Stimulated activated CD4-positive, alpha-beta T cell treated with anti-CD3 and anti-CD28 coated beads, TNF-alpha, amount 100 ng/mL, for 24 hours (primary cell): Measurements from ENCODE around the gene GVQW3.

ENCODE experiments used
- DNase-seq, 3 experiments: peaks; one replicate each; pipeline ENCODE4 v3.0.0-alpha.2; 2020; ENCODE audit warnings: low read depth in 3 of 3

GVQW3 gene

DNA sequence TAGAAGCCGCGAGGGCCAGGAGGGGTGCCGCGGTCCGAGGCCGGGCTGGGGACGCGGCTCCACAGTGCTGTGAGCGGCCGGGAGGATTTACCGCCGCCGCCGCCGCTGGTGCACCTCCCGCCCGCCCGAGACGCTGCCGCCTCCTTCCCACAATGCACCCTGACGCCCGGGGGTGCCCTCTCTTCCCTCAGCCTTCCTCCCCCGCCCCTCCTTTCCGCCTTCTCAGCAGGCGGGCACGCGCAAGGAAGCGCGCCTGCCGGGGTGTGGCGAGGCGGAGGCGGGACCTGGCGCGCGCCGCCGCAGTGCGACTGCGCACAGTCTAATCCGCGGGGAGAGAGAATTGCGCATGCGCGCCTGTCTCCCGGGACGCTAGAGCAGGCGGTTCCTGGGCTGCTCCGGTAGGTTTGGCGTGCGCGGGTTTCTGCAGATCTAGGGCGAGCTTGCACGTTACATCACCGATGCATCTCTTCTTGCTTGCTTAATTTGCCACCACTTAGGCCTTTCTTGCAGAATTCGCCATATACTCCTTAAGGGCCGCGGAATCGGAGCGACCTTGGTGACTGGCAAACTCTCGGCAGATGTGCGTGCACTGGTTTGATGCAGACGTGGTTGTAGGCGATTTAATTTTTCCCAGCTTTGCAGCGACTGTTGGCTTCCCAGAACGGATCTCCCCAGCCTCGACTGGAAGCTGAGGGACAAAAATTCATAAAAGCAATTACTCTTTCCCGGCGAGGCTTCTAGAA is at the start of gene GVQW3, which contains the start of gene THAP12:
Gene GVQW3, plus strand, starts transcription at position 347 of the 743 bp plus-strand sequence. CDS start 506 bp downstream, outside the sequence.
Gene THAP12, minus strand, starts transcription at position 156 of the 743 bp plus-strand sequence. CDS start 296 bp downstream, outside the sequence.
- peak; percentile 93 to 96 (median 94) for DNase-seq

DNA sequence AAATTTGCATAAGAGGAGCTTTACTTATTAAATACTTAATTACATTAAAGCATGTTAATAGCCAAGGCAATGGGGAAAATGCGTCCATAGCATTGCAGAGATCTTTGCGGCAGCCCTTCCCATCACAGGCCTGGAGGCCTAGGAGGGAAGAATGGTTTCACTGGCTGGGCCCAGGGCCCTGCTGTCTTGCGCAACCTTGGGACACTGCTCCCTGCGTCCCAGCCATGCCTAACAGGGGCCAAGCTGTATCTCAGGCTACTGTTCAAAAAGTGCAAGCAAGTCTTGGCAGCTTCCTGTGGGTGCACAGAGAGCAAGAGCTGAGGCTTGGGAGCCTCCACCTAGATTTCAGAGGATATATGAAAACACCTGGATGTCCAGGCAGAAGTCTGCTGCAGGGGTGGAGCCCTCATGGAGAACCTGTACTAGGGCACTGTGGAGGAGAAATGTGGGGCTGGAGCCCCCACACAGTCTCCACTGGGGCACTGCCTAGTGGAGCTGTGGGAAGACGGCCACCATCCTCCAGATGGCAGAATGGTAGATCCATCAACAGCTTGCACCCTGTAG is 46.2 kb upstream of the GVQW3 start:
- DNase-seq = no peak

DNA sequence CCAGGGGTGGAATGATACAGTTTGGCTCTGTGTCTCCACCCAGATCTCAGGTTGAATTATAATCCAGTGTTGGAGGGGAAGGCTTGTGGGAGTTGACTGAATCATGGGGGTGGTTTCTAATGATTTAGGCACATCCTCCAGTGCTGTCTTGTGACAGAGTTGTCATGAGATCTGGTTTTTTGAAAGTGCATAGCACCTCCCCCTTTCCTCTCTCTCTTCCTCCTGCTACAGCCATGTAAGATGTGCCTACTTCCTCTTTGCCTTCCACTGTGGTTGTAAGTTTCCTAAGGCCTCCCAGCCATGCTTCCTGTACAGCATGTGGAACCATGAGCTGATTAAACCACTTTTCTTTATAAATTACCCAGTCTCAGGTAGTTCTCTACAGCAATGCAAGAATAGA is 45.3 kb upstream of the GVQW3 start:
- no peak for DNase-seq

DNA sequence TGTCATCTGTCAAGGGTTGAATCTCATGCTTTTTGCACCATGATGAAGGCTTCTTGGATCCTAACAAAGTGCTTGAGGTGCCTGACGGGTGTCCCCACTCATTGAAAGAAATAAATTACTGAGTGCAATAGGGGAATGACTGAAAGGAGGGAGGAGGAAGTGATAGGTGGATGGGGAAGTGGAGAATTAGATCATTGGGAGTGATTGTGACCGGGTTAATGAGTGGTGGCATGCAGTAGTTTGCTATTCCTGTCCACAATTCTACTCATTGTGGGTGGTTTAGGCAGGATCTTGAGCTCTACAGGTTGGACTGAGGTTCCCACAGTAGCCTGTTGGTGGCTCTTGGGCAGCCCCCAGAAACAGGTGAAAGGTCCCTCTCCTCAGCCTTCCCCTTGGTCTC is 44.5 kb upstream of the GVQW3 start:
- DNase-seq = no peak

DNA sequence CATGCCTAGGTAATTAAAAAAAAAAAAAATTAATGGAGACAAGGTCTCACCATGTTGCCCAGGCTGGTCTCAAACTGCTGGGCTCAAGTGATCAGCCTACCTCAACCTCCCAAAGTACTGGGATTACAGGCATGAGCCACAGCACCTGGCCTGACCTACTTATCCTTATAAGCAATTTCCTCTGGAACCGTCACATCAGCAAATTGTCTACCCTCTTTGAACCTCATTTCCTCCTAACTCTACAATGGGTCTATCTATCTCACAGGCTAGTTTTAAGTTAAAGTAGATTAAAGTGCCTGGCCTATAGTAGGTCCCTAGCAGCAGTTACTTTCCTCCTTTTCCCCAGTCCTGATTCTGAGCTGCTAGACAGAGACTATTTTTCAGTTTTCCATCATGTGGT is 43.7 kb upstream of the GVQW3 start:
- no peak for DNase-seq

DNA sequence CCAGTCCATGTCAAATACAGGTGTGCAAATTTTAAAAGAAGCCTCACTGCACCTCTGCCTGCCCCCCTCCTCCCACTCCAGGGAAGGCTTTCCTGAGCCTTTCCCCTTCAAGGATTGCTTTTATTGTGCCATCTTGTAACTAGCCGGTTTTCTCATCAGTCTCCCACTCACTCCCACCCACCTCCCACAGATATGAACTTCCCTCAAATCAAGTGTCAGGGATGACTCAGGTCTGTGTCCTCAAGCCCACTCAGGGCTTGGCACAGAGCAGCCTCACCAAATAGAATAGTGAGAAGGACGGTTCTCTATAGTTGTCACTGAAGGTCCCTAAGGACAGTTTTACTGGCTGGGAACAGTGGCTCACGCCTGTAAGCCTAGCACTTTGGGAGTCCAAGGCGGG is 43.2 kb upstream of the GVQW3 start:
- DNase-seq = no peak

DNA sequence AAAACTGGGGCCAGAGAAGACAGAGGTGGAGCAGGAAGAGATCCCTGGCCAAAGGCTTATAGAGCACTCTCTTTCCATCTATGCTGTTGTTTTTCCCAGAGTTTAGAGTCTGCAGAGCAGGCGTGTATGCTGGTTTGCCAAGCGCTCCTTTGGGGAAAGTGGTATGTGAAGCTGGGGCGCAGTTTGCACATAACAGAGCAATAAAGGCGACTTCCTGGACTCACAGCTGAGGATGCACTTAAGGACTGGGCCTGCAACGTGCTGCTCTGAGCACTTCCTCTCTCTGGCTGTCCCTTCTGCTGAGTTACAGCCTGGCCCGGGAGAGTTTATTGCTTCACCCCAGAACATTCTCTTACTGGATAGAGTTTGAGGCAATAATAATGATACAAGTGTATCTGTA is 41.9 kb upstream of the GVQW3 start:
- DNase-seq = no peak

DNA sequence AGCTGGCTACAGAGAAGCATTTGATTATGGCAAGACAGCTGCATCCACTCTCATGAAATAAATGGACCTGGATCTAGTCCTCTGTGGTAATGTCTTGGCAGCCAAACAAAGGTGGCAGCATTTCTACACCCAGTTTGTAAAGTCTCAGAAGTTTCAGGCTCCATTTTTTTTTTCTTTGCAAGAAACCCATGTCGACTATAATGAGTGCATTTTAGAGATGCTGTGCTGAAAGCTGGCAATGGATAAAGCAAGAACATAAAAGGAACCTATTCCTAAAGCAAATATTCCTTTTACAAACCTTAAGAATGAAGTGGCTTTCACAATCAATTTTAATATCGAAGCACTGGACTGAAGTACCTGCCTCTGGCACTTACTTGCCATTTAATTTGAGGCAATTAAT is 33.7 kb upstream of the GVQW3 start:
- no peak for DNase-seq

DNA sequence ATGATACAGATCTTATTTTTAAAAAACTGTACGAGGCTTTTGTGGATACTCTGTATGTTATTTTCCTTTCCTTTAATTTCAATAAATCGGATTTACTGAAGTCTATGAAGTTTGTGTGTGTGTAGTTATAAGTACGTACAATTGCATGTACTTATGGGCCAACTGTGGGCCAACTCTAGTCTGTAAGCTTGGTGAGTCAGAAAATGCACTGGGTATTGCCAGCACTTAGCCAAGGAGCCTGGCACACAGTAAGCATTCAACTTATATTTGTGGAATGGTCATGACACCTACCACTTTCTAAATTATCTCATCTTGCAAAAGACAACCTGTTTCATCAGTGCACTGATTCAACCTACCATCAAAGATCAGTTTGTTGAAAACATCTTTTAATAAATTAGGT is 32.8 kb upstream of the GVQW3 start:
- DNase-seq = no peak

DNA sequence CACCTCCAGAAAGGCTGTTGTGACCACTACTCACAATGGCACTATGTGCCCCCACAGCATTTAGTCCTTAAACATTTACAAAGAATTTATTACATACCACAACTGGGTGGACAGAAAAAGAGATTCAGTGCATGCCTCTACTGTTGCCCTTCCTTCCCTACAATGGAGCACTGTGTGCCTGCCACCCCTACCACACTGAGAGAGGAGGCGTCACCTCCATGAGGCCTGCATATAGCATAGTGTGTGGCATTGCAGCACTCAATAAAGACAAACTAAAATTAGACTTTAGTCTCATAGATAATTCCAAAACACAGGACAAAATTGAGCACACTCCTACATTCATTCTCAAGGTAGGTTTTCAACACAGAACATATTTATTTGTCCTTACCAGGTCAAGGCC is 26.0 kb upstream of the GVQW3 start:
- no peak for DNase-seq

DNA sequence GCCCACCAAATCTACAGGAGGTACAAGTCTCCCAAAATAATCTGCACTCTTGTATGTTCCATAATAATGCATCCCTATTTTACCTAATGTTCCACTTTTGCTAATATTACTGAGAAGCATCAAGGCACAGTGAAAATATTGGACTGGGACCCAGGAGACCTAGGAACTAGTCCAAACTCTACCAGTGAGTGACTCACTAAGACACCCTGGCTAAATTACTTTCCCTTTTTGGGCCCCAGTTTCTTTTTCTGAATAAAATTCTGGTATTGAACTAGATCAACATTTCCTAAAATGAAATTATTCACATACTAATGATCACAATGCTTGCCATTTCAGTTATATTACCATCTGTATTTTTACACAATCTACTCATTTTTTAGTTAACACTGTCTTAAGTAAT is 19.7 kb upstream of the GVQW3 start:
- no peak for DNase-seq

DNA sequence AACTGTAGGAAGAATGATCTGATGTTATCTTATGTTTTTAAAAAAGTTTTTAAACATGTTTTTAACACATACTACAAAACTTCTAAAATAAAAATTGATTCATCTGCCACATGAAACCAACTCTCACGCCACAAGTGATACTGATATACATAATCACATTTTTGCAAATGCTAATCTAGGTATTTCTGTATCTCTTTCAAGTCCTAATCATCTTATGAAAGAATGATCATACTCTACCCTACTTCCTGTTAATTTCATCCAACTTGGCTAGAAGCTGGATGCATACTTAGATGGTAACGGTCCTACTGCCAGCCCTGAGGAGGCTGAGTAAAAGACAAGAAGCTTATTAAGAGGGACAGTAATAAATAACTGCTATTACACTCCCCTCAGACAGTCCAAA is 19.3 kb upstream of the GVQW3 start:
- DNase-seq = no peak

DNA sequence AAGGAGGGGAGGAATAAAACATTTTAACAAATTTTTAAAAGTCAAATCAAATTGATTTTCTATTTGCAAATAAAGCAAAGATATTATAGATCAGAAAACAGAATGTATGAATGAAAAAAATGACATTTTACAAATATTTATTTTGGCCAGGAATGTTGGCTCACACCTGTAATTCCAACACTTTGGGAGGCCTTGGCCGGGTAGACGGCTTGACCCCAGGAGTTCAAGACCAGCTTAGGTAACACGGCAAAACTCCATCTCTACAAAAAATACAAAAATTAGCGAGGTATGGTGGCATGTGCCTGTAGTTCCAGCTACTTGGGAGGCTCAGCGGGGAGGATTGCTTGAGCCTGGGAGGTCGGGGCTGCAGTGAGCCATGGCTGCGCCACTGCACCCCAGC is 18.4 kb upstream of the GVQW3 start:
- DNase-seq = no peak

DNA sequence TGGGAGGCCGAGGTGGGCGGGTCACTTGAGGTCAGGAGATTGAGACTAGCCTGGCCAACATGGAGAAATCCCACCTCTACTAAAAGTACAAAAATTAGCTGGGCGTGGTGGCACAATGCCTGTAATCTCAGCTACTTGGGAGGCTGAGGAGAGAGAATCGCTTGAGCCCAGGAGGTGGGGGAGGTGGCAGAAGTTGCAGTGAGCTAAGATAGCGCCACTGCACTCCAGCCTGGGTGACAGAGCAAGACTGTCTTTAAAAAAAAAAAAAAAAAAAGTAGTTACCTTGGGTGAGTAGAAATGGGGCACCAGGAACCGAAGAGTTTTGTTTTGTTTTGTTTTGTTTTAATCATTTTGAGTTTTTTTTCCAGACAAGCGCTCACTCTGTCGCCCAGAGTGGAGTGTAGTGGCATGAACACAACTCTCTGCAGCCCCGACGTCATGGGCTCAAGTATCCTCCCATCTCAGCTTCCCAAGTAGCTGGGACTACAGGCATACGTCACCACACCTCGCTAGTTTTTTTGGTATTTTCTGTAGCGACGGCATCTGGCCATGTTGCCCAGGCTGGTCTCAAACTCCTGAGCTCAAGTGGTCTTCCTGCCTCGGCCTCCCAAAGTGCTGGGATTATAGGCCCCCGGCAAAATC is 16.0 kb upstream of the GVQW3 start:
- DNase-seq = no peak

DNA sequence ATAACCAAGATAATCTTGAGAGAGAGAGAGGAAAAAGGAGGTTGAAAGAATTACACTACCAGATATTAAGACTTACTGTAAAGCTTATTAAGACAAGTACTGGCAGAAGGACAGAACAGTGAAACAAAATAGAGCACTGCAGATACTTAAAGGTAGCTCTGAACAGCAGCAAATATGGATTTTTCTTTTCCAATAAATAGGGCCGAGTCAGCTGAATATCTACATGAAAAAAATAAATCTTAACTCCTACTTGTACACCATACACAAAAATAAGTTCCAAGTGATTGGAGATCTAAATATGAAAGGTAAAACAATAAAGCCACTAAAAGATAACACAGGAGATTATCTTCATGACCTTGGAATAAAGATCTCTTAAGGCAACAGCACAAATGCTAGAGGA is 12.6 kb upstream of the GVQW3 start:
- DNase-seq = no peak

DNA sequence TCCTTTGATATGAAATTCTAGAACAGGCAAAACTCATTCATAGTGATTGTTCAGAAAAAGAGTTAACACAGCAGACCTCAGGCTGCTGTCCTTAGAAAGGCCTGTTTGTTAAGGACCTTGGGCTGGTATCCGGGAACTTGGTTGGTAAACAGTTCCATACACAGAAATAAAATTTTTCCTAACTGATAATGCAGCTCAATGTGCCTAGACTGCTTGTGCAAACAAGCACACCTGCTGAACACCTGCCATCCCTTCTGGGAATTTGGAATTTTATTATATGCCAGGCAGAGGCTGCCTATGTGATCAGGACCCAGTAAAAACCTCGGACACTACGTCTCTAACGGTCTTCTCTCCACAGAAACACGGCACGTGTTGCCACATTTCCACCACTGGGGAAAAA is 11.7 kb upstream of the GVQW3 start:
- no peak for DNase-seq

DNA sequence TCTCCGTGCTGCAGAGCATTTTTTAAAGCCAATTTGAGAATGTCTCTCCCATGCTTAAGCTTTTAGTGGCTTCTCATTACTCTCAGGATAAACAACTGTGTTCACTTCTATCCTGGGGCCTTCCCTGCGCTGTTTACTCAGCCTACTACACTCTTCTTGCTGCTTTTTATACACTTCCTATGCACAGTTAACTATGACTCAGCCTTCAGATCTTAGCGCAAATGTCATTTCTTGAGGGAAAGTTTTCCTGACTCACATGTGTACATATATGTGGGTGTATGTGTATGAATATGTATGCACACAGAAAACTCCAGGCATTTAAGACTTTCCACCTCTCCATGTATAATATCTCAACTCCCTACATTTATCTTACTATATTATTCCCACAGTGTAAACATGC is 10.0 kb upstream of the GVQW3 start:
- DNase-seq = peak in 2 of 3 experiments; percentile 8 to 22

DNA sequence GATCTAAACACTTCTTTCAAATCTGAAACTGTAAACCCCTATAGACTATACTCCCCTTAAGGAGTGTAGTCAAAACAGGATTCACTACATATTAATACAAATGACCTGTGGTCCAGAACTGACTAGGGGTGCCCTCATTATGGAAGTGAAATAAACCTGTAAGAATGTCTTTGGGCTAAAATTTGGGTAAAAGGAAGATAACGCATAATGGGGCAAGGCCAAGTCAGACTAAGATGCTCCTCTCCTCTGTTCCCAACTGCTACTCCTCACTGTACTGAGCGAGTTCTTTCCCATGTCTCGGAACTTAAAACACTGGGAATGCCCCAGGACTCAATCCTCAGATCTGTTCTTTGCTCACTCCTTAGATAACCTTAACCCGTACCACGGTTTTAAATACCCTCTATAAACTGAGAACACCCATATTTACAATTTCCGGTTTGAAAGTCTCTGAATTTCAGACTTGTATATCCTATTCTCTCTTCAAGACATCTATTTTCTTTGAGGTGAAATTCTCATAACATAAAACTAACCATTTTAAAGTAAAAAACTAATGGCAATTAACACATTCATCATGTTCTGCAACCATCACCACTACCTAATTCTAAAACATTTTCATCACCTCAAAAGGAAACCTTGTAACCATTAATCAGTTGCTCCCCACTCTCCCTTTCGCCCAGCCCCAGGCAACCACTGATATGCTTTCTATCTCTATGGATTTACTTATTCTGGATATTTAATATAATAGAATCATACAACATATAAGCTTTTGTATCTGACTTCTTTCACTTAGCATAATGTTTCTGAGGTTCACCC is 4.2 kb upstream of the GVQW3 start:
- DNase-seq = no peak

DNA sequence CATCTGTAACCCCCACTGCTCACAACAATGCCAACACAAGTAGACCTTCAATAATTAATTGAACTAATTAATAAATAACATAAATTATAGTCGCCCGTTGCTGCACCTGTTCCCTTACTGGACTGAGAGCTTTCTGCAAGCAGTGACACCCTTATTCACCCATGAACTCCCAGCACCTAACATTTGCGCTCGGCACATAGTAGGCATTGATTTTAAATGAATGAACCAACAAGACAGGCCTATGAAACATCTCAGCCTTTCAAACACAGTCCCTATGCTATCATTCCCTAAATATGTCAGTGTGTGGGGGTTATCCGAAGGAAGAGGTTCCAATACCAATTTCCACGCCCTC is 1.3 kb upstream of the GVQW3 start:
- DNase-seq = no peak

DNA sequence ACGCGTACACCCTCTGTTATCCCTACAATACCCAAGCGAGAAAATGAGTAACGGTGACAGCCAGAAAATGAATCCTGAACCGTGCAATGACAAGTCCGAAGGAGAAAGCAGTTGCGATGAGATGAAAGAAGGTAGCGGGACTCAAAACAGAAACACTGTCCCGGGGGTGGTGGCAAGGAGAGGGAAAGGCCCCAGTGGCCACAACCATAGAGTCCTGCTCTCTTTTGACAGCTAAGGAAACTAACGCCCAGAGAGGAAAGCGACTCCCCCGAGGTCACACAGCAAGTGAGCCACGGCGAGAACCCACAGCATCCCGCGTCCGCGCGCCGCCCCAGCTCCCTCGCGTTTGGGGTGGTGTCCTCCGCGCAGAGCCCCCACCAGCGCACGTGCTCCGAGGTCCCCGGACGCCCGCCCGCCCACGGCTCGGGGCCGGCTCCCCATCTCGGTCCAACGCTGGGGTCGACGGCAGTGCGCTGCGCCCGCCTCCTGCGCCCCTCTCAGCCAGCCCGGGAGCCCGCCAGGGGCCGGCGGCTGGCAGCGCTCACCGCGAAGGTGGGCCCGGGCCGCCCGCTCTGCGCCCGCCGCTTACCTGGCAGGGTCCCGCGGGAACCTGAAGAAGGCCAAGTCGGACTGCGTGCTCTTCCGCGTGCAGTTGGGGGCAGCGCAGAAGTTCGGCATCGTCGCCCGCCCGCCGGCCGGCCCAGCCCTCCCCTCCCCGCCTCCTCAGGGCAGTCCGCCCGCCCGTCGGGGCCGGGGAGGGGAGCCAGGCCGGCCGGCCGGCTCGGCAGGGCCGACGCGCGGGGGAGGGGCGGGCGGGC is 755 bp upstream of the GVQW3 start:
- peak; percentile 22 to 52 (median 34) for DNase-seq

DNA sequence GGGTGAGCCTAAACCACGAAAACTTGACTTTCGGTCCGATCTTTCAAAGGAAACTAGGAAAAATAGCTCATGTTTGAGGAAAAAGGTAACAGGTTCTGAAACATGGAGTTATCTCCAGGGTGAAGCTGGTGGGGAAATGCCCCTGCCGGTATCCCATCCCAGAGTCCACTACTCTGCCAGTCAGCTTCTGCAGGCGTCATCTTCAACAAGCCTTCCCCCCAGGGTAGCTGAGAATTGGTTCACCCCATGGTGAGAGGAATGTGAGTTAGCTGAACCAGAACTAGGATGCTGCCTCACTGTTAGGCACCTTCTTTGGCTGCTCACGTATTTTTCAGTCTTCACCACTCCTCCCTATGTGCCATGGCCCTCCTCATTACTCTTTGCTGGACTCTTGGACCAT is 1.1 kb downstream of the GVQW3 start:
- no peak for DNase-seq

DNA sequence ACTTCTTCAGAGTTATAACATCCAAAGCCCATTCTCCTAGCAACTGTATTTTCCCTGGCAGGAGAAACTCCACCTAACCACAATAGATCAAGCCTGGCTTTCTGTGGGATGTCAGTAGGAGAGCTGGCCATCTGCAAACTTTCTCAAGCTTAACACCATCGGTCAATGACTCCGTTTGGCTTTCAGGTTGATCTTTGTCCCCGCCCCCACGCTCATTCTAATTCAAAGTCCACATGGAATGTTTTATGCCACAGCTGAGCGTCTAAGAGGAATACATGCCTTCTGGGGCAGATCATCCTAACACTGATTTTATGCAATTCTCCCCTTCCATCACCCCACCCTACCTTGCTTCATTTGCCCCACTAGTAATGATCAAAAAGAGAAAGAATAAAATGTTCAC is 4.8 kb downstream of the GVQW3 start:
- DNase-seq = no peak
